COLO829 (cell line): ENCODE data around the gene IMPG2.

ENCODE experiments used
- DNase-seq: peaks from one replicate; pipeline ENCODE4 v3.0.0; 2012; ENCODE audit warnings: low spot score

Gene IMPG2

DNA sequence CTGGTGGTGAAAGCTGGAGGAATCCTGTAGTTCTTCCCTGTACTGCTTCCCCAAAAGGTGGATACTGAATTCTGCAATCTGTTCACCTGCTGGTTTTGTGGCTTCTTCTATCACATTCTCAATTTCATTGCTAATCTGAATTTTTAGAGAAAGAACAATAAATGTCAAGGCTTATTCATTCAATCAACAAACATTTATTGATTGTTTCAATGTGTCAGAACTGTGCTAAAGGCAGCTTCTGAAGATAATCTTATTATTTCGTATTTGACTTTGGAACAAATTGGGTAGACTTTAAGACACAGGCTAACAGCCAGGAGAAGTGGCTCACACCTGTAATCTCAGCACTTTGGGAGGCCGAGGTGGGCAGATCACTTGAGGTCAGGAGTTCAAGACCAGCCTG is 46.8 kb downstream of the IMPG2 start:
- DNase-seq = no peak

DNA sequence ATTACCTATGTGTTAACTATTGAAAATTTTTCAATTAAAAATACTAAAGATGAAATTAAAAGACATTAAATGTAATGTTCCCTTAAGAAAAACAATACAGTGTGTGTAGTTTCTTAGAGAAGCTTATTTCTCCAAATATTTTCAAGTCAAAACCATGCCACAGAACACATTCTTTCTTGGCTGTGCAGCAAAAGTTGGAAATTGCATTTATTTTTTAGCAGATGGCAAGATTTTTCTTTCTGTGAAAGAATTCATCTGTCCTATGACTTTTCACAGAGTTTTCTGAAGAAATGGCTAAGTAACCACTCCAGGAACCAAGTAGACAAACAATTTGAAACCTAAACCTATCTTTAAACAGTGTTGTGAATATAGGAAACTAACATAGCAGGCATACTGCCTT is 47.2 kb downstream of the IMPG2 start:
- no peak for DNase-seq

DNA sequence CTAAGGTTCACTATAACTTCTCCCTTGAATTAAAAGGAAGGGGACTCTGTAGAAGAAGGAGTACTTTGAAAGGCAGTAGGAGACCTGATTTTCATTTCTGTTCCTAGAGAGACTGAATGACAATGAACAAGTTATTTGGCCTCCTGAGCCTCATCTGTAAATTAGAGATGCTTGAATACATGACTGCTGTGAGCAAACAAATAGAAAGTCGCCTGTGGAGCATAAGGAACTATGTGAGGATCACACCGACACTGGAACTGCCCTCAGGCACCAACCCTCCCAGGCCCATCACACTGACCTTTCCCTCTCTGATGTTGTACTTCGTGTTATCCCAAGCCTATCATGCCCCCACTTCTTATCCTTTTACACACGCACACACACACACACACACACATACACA is 48.6 kb downstream of the IMPG2 start:
- DNase-seq = no peak

DNA sequence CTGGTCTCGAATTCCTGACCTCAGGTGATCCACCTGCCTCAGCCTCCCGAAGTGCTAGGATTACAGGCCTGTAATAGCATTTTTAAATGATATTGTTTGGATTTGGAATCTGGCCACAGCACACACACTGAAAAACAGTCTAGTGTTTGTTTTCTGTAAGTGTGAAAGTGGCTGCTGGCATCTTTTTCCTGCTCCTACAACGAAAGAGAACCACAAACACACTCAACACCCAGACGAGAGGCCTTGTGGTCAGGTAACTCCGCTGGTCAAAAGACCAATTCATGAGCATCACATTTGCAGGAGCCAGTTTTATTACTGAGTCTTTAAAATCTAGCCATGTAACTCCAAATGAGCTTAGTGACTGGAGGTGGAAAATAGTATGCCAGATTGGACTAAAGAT is 50.2 kb downstream of the IMPG2 start:
- no peak for DNase-seq

DNA sequence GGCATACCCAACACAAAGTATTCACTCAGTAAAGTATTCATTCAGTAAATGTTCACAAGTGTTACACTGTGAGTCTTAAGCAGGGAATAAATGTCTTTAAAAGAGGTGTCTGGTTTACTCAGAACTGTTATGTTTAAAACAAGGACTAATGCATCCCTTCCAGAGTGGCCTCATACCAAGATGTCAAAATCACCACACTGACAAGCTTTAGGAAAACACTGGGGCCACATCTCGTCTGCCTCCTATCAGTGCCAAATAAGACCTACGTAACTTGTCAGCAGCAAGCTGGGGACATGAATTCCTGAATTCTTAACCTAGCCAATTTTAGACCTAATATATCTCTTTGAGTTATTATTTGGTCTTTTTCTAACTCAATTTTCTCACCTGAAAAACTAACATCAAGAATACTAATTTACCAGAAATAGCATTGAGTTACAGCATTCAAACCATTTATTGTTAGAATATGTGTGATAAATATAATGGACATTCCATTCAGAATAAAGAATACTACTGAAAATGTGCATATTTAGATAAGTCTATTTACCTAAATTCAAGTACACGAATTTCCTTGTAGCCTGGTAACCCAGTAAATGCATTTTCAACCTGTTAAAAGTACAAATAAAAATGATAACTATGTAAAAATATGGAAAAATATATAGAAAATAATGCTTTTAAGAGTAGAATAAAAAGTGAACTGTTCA is 51.3 kb downstream of the IMPG2 start:
- DNase-seq = no peak

DNA sequence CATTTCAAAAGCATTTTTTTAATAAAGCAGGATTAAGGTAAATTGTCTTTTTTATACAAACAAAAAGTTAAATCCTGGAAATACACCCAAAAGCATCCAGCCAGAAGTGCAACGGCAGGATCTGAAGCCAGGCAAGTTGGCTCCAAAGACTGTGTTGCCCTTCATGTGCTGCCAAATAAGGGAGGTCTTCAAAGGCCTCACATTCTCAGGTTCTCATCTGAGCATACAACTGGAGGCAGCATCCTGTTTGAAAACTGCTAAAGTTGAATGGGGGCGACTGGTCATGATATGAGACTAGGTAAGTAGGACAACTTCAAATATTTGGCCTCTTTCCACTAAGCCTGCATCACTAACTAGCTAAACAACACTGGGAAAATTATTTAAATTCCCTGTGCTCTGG is 52.2 kb downstream of the IMPG2 start:
- DNase-seq = no peak

DNA sequence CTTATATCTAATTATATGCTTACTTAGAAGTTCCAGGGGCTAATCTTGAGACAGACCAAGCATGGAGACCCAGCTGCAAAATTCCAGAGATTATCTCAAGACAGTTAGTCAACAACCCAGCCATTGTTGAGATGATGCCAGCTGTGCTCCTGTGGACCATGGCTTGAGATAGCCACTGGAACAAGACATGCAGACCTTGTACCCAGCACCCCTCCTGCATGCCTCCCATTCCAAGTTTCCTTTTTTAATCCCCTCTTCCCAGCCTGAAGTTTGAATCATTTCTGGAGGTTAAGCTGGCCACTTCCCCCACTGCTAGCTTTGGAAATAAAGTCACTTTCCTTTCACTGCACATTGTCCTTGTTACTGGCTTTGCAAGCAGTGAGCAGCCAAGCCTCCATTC is 53.8 kb downstream of the IMPG2 start:
- DNase-seq = no peak

DNA sequence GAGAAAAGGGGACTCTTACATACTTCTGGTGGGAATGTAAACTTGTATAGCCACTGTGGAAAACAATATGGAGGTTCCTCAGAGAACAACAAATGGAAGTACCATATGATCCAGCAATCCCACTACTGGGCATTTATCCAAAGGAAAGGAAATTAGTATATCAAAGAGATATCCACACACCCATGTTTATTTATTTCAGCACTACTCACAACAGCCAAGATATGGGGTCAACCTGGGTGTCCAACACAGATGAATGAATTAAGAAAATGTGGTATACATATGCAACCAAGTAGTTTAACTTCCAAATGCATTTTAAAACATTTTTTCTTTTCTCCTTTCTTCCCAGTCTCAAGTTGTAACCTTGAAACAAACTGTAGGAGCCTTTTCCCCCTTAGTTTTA is 54.3 kb downstream of the IMPG2 start:
- DNase-seq = no peak

DNA sequence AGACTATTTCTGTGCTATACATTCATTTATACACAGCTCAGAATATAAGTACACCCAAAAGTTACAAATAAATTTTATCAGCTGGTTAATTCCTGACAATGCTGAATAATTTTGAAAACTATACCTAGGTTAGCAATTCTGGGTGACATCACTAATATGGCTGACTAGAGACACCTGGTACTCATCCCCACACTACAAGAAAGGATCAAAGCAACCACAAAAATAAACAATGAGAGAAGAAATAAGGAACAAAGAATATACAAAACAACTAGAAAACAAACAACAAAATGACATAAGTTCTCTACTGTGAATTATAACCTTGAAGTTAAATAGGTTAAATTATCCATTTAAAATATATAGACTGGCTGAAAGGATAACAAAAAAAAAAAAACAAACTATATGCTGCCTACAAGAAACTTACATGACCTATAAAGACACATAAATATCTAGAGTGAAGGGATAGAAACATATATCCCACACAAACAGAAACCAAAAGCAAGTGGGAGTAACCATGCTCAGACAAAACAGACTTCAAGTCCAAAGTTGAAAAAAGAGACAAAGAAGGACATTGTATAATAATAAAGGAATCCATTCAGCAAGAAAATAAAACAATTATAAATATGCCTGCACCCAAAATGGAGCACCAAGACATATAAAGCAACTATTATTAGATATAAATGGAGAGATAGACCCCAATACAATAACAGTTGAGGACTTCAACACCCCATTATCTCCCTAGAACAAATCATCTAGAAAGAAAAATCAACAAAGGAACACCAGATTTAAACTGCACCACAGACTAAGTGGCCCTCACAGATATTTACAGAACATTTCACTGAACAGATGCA is 57.8 kb downstream of the IMPG2 start:
- peak; percentile 34 for DNase-seq

DNA sequence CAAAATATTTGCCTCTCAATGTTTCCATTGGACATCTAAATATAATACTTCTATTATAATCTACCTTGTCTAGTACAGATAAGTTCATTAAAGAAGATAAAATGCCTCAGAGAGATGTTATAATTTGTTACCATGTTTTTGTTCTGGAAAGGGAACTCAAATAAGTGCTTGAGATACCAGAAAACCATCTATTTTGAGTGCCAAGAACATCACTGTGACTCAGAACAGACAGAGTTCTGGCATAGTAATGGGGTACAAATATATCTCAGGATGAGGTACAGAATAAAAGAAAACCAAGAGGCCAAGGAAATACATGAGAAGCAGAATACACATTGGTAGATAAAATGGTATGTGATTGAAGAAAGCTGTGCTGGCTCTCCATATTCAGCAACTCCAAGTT is 58.9 kb downstream of the IMPG2 start:
- DNase-seq = no peak

DNA sequence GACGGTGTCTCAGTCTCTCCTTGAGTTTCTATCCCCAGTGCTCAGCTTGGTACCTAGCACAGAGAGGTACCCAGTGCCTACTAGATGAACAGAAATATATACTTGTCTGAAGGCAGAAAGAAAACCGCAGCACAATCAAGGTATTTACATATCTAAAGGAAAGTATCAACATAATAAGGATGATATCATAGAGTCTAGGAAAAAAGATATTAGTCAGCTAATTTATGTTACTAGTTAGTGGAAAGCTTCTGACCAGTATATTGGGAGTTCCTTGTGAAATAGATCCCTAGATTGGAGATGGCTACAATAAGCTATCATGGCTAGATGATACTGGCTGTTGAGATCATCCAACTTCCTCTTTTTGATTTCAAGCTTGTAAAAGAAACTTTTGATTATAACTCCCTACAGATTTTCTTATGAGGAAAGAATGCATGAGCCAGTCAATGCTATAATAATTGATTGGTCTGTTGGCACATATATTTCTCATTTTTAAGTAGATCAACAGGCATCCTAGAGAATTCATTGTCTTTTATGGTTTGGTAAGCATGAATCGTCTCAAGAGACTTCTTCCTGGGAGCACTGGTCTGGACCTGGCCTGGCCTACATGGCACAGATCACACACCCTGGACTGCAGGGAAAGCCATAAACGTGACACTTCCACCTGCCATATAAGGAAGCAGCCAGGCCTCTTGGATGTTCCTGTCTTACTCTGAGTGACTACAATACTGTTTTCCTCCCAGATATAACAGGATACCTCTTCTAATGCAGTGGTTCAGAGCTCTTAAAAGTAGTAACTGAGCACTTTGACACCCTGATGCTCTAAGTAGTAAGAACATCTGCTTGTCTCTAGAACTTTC is 60.7 kb downstream of the IMPG2 start:
- no peak for DNase-seq

DNA sequence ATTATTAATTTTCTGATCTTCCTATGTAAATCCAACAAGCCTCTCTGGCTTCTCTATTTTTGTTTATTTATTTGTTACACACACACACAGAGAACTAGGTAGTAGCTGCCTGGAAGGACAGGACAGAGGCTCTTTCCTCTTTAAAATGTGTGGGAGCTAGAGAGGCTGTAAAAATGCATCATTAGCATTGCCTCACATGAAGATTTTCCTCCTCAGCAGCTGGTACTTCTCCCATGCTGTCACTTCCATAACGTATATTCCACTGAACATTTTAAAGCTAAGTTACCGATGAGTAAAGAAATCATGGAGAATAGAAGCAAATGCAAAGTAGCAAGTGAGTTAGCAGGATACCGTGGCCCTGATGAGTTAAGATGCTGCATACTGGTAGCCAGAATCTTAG is 63.9 kb downstream of the IMPG2 start:
- DNase-seq = no peak

DNA sequence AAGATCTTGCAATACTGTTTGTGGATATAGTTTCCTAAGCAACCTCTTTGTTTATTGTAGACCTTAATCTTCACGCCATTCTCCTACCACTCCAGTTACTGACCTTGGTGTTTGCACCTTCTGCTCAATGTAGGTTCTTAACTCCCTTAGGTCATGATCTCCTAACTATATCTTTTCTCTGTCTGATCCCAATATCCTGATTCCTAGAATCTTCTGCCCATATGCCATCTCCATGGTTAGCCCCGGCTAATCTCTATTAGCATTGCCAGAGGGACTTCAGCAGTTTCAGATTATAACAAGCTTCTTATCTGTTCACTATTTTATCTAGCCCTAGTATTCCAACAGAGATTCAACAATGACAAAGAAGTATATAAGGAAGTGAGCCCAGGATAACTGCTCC is 64.9 kb downstream of the IMPG2 start:
- DNase-seq = no peak

DNA sequence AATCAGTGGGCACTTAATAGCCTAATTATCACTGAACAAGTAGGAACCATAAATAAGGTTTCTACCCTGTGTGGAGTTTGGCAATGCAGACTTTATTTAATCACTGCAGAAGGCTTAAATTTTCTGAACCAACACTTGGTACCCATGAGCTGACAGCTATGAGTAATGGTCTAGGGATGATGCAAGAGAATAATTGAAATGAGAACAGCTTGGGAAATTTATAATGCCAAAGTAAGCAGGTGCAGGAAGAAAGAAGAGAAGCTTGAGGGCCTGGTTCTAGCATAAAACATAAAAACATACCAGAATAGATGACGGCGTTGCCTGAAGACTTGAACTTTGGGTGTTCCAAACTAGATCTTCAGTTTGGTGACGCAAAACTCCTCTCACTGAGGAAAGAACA is 67.0 kb downstream of the IMPG2 start:
- DNase-seq = no peak

DNA sequence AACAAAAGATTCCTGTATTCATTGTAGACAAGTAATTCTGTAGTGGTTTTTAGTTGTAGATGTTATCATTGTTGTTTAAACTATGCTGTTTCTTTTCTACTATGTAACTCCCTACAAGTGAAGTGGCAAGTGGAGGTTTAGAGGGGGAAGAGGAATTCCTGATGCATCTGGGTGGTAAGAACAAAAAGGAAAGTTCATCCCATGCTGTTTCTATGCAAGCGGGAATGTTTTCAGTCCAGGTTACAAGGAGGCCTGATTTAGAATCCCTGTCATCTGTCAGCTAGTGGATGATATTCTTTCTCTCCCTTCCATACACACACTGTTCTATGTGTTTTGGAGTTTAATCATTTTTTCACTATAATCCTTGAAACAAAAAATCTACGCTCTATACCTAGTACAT is 67.4 kb downstream of the IMPG2 start:
- no peak for DNase-seq

DNA sequence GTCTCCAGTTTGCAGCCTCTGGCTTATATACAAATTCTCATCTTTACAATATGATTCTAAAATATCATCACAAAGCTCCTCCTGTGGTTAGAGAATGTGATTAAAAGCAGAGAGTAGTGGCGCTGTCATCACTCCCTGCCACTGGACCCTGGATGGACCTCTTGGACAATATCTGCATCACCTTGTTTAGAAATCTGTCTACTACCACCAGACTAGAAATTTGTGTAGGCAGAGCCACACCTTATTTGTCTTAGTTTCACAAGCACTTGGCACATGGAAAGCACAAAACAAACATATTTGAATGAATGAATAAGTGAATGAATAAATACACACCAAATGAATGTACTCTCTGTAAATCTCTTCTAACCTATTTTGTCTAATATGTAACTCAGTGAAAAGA is 68.1 kb downstream of the IMPG2 start:
- no peak for DNase-seq

DNA sequence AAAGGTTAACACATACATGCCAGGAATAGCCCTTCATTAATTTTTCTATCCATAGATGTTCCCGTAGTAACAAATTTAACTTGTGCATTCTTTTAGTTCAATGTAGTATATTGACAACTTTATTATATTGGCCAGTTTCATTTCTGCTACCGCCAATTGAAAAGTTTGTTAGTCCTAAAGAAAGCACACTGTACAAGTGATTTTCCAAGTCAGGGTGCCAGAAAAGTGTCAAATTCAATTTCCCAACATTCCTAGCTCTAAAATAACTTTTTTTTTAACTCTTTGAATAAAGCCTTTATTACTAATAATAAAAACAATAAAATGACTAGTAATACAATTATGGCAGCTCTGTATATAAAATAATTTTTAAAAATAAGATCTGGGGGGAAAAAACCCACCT is 68.9 kb downstream of the IMPG2 start:
- DNase-seq = no peak

DNA sequence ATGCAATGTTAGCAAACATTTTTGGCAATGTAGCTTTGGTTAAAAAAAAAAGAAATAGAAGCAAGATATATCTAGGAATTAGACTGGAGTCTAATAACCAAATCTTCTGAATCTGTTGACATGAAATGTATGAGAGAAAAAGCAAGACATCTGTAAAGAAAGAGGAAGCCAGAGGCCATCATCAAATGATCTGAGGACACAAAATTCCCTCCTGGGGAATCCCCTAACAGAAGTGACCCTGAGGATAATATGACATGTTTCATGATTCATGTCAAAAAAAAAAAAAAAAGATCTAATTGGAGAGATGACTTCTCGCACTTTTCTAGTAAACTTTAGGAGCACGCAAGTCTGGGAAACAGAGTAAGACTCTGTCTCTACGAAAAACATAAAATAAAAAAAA is 70.9 kb downstream of the IMPG2 start:
- no peak for DNase-seq

DNA sequence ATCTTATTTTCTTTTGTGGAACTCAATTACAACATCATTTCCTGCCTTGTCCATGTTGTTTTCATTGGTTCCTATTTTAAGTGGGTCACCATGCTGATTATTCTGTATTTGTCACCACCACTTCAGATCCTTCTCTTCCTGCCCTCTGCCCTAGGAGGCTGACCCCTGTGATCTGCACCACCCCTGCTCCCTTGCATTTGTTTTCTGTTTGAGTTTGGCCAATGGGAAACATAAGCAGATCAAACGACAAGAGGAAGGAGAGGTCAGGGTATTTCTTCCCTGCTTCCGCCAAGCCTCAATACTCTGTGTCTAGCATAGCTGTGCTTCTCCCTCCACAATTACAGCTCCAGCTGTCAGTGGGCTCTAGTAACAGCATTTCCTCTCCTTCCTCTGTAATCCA is 71.6 kb downstream of the IMPG2 start:
- no peak for DNase-seq

DNA sequence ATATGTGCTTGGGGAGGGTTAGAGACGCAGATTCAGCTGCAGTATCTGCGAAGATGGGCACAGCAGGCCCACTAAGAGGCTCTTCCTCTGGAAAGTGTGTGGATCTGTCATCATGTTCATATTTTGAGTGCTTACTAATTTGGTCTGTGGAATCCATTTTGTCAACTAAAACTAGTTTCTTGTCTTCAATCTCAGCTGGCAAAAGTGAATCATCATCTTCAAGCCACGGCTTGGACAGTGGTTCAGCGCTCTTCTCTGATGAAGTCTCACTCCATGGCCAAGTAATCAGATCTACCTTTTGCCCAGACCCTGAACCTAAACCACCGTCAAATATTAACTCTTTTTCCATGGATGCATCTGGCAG is 76.2 kb downstream of the IMPG2 start:
- DNase-seq = no peak

DNA sequence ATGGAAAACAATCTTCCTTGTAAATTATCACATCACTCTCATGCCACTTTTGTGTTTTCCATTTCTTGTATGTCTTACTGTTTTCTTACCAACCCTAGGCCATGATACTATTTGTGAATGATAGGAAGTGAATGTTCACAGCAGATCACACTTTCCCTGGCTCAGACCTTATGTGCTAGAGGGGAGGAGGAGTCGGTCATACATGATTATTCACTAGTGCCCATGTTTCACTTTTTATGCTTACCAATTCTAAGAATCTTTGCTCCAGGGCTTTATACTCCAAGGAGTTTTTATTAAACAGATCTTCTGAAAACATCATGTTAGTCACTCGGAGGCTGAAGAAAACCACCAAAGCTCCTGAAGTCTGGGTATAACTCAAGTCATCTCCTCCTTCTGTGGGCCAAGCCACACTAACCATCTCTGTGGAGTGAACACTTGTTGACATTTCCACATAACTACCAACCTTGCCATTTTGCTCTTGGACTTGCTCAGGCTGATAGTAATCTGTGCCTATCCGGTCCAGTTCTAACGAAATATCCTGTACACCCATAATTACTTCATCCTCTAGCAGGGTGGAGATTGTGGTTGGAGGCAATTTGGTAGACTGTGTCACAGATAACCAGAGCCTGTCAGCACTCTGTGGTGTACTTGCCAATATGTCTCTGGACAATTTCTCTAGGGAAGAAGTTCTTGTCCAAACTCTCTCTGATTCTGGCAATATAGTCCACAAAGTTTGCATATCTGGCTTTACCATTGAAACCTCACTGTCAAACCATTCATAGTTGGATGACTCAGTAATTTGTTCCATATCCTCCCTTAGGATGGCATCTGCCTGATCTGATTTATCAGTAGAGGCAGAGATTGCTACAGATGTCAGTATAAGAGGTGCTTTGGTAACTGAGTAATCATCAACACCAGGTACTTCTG is 76.8 kb downstream of the IMPG2 start:
- no peak for DNase-seq
